NT2/D1 (cell line): ENCODE measurements around the gene TTLL5.

Experiments
- SUZ12 ChIP-seq: IDR thresholded peaks from 2 replicates; pipeline ENCODE4 v1.6.1; 2011; ENCODE audit not compliant: insufficient read length, insufficient read depth; ENCODE audit errors: extremely low read depth
- ZNF274 ChIP-seq: IDR thresholded peaks from 2 replicates; pipeline ENCODE4 v1.6.1; 2011; ENCODE audit warnings: mild to moderate bottlenecking, low read depth, low read length

DNA sequence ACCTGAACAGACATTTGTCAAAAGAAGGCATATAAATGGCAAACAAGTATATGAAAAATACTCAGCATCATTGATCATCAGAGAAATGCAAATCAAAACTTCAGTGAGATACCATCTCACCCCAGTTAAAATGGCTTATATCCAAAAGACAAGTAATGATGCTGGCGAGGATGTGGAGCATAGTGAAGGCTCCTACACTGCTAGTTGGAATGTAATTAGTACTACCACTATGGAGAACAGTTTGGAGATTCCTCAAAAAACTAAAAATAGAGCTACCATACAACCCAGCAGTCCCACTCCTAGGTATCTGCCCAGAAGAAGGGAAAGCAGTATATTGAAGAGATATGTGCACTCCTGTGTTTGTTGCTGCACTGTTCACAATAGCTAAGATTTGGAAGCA is 174.7 kb downstream of the TTLL5 start:
- TF ChIP-seq SUZ12 (no peak), ZNF274 (no peak)
